ENCODE results near the gene PRELID3B.

The PRELID3B gene

DNA sequence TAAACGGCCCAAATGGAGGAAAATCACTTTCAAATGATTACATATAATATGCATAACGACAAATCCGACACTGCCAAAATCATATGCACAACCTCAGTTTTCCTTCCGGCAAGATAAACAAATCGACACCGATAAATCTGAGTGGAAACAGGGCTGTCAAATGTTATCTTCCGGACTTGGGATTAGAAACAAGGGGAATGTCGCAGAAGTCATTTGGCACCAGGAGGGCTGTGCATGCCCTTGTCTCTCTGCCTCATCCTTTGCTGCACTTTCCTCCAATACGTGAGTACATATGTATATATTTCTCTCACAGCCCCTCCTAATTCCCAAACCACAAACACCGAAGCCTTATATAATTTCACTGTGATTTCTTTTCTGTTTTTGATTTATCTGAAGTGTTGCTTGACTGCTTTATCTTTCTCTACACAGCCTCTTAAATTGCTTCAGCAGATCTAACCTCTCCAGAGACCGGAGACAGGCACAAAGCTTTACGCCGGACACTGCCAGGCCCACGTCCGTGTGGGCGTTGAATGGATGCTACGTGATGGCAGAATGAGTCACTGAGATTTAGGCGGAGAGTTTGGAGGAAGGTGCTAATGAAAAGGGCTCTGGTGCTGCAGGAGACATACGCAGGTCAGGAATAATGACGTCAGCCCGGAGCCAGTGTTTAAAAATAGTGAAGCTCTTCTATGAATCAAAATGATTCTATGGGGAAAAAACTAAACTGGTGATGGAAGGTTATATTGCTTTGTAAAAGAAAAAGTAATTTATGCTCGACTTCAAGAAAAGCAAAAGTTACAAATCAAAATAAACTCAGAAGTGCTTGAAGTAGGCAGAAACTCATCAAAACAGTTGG is 21.0 kb upstream of the PRELID3B start:
- H3K27ac ChIP-seq: peak overlapping the region; percentile 74
- no peaks in the 10 kb centered on the region for H3K36me3 ChIP-seq
- H3K4me3 ChIP-seq (ENCODE audit: low read depth, low read length): peak overlapping the region; percentile 31
- no peaks in the 10 kb centered on the region for H3K27me3 ChIP-seq (ENCODE audit: insufficient read depth, low read depth, severe bottlenecking)
- H3K9me3 ChIP-seq (ENCODE audit: severe bottlenecking): no peaks in the 10 kb centered on the region
- peak; percentile 50 for DNase-seq
- TF ChIP-seq, protein P1, sequence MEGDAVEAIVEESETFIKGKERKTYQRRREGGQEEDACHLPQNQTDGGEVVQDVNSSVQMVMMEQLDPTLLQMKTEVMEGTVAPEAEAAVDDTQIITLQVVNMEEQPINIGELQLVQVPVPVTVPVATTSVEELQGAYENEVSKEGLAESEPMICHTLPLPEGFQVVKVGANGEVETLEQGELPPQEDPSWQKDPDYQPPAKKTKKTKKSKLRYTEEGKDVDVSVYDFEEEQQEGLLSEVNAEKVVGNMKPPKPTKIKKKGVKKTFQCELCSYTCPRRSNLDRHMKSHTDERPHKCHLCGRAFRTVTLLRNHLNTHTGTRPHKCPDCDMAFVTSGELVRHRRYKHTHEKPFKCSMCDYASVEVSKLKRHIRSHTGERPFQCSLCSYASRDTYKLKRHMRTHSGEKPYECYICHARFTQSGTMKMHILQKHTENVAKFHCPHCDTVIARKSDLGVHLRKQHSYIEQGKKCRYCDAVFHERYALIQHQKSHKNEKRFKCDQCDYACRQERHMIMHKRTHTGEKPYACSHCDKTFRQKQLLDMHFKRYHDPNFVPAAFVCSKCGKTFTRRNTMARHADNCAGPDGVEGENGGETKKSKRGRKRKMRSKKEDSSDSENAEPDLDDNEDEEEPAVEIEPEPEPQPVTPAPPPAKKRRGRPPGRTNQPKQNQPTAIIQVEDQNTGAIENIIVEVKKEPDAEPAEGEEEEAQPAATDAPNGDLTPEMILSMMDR (IDR thresholded peaks at IDR 0.05; ENCODE audit: low read depth, low read length): no peak

DNA sequence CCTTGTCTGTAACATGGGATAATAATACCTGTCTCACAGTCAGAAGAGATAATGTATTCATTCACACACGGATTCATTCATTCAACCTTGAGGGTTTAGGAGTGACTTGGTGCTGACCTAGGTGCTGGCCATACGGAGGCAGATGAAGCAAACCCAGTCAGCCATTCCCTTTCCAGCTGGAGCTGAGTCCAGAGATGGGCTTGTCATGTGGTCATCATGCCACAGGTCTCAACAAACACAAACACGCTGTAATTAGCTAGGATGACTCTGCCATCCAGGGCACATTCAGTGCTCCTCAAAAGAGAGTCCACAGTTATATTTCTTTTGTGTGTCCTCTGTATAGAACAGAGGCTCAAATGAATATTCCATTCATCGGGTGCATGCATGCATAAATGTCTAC is 19.5 kb upstream of the PRELID3B start:
- Histone ChIP-seq H3K9me3 (ENCODE audit: severe bottlenecking) (no peaks in the 10 kb centered on the region), H3K27me3 (ENCODE audit: insufficient read depth, low read depth, severe bottlenecking) (no peaks in the 10 kb centered on the region), H3K27ac (peak overlapping the region; percentile 74), H3K4me3 (ENCODE audit: low read depth, low read length) (no peak overlapping the region), H3K36me3 (no peaks in the 10 kb centered on the region)
- DNase-seq: no peak
- TF ChIP-seq, protein P1 (IDR thresholded peaks at IDR 0.05; ENCODE audit: low read depth, low read length): no peak

- TF ChIP-seq, protein P1 (IDR thresholded peaks at IDR 0.05; ENCODE audit: low read depth, low read length): 0 out of 2 replicates have a peak, but pooled peaks have one; percentile 12
- H3K27ac ChIP-seq: no peak overlapping the region
- no peak overlapping the region for H3K4me3 ChIP-seq (ENCODE audit: low read depth, low read length)
- H3K9me3 ChIP-seq (ENCODE audit: severe bottlenecking): no peaks in the 10 kb centered on the region
- no peaks in the 10 kb centered on the region for H3K36me3 ChIP-seq
- no peaks in the 10 kb centered on the region for H3K27me3 ChIP-seq (ENCODE audit: insufficient read depth, low read depth, severe bottlenecking)
- DNase-seq: no peak
These were observed 12.7 kb upstream of the PRELID3B start for GRCh38 chr20:59055302-59055701.

DNA sequence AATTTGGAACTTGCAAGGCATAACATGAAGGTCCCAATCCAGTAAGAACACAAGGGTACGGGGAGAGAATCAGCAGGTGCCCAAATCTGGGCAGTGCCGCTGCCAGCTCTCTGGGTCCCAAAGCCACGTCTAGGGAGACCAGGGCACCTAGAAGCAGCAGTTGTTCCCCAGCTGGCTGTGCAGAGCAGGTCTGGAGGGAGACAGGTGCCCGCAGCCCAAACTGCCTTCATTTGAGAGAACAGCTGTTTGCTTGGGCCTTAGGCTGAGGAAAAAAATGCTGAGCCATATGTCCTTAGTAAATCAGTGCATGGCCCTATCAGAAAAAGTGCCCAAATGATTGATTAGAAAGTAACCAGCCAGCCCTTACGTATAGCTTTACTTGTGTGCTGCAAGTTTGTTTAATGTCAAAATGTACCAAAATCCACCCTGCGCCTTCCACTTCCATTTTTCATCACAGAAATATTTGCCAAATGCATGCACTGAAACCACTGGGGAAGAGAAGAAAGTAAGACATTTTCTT is 9.1 kb upstream of the PRELID3B start:
- no peak overlapping the region for H3K27ac ChIP-seq
- H3K27me3 ChIP-seq (ENCODE audit: insufficient read depth, low read depth, severe bottlenecking): no peaks in the 10 kb centered on the region
- H3K4me3 ChIP-seq (ENCODE audit: low read depth, low read length): no peak overlapping the region
- H3K36me3 ChIP-seq: no peaks in the 10 kb centered on the region
- TF ChIP-seq, protein P1 (IDR thresholded peaks at IDR 0.05; ENCODE audit: low read depth, low read length): no peak
- DNase-seq: peak; percentile 19
- H3K9me3 ChIP-seq (ENCODE audit: severe bottlenecking): no peaks in the 10 kb centered on the region

DNA sequence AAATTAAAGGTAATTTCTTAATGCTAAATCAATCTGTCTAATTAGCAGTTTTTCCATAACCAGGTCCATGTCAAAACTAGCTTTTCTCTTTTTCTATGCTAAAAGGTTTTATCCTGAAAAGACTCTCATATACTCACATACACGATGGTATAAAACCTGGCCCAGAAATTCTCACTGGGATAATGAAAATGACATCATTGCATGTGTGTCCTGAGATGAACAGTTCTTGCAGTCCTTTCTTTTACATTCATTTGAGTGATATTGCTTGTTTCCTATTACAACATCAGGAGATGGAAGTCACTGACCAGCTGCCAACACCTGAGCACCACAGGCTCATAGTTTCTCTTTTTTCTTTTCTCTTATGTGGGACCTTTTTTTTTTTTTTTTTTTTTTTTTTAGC is 7.9 kb upstream of the PRELID3B start:
- Histone ChIP-seq H3K36me3 (no peaks in the 10 kb centered on the region), H3K27me3 (ENCODE audit: insufficient read depth, low read depth, severe bottlenecking) (no peaks in the 10 kb centered on the region), H3K9me3 (ENCODE audit: severe bottlenecking) (no peaks in the 10 kb centered on the region), H3K4me3 (ENCODE audit: low read depth, low read length) (no peak overlapping the region), H3K27ac (no peak overlapping the region)
- DNase-seq: no peak
- TF ChIP-seq, protein P1 (IDR thresholded peaks at IDR 0.05; ENCODE audit: low read depth, low read length): no peak

Measured in WERI-Rb-1 (cell line).